ENCODE results near the gene CFAP74. TPM values are rescaled to one million over a fixed set of nuclear protein-coding genes. Genes with fewer than 3 reads are reported as not detected.
"Not testable (repeated sequence)": the region's sequence is repeated elsewhere in the genome, so short reads cannot be mapped to it uniquely, and the experiment has no call there.

The CFAP74 gene
- total and polyA plus RNA-seq, 9 donors, result 0.05 to 8.0 (median 0.58) TPM; not detected in 1

- H3K4me3 ChIP-seq, result no peak overlapping the region
- H3K27ac ChIP-seq, result no peak overlapping the region
- H3K4me1 ChIP-seq (ENCODE audit: insufficient read depth), result no peaks in the 10 kb centered on the region
- H3K36me3 ChIP-seq, result no peaks in the 10 kb centered on the region
- TF ChIP-seq CTCF (IDR thresholded peaks at IDR 0.05) (no peak), EP300 (IDR thresholded peaks at IDR 0.05) (no peak), POLR2A (IDR thresholded peaks at IDR 0.05) (no peak)
- no peaks in the 10 kb centered on the region for H3K9me3 ChIP-seq
- no peak for DNase-seq
- WGBS, 3 donors, result 82 to 85% (median 83%) methylated on average over 36 of the region's 36 CpGs
- no peaks in the 10 kb centered on the region for H3K27me3 ChIP-seq
- intact Hi-C loops (cut with DNase I), result no loop called here
These were observed 21.0 kb downstream of the CFAP74 start for GRCh38 chr1:1982379-1983232.

- DNase-seq; H3K36me3 ChIP-seq; H3K4me1 ChIP-seq (ENCODE audit: insufficient read depth); intact Hi-C loops (cut with DNase I); H3K9me3 ChIP-seq; H3K4me3 ChIP-seq; H3K27me3 ChIP-seq; H3K27ac ChIP-seq: not testable (repeated sequence)
- WGBS, 3 donors, result 81 to 96% (median 95%) methylated on average over 56 to 73 of the region's 73 CpGs
These were observed 21.8 kb downstream of the CFAP74 start for GRCh38 chr1:1981631-1982327.

- H3K36me3 ChIP-seq, result no peaks in the 10 kb centered on the region
- H3K4me3 ChIP-seq, result no peak overlapping the region
- 85 to 91% (median 88%) methylated on average over 8 to 26 of the region's 26 CpGs for WGBS, 3 donors
- H3K27ac ChIP-seq, result no peak overlapping the region
- no peak for DNase-seq
- no peaks in the 10 kb centered on the region for H3K4me1 ChIP-seq (ENCODE audit: insufficient read depth)
- intact Hi-C loops (cut with DNase I), result no loop called here
- no peaks in the 10 kb centered on the region for H3K27me3 ChIP-seq
- H3K9me3 ChIP-seq, result no peaks in the 10 kb centered on the region
- TF ChIP-seq POLR2A (IDR thresholded peaks at IDR 0.05), result no peak
- TF ChIP-seq EP300 (IDR thresholded peaks at IDR 0.05), result no peak
- TF ChIP-seq CTCF (IDR thresholded peaks at IDR 0.05), result no peak
These were observed 22.5 kb downstream of the CFAP74 start for GRCh38 chr1:1981142-1981500.

- H3K27ac ChIP-seq, result no peak overlapping the region
- 89 to 92% (median 90%) methylated on average over 42 of the region's 42 CpGs for WGBS, 3 donors
- no peak for TF ChIP-seq CTCF (IDR thresholded peaks at IDR 0.05)
- no peak for TF ChIP-seq EP300 (IDR thresholded peaks at IDR 0.05)
- no peak for TF ChIP-seq POLR2A (IDR thresholded peaks at IDR 0.05)
- no peak overlapping the region for H3K4me3 ChIP-seq
- H3K27me3 ChIP-seq, result no peaks in the 10 kb centered on the region
- H3K4me1 ChIP-seq (ENCODE audit: insufficient read depth), result no peaks in the 10 kb centered on the region
- intact Hi-C loops (cut with DNase I), result no loop called here
- H3K9me3 ChIP-seq, result peaks cover 0 to 4% of the 10 kb centered on the region in 2 donors
- H3K36me3 ChIP-seq, result no peaks in the 10 kb centered on the region
- DNase-seq, result no peak
These were observed 23.0 kb downstream of the CFAP74 start for GRCh38 chr1:1980467-1981141.
